OCI-LY7 (cell line): Measurements from ENCODE around the gene CCDC127. TPM values are rescaled to one million over a fixed set of nuclear protein-coding genes. Genes with fewer than 3 reads are reported as not detected.
A peak's percentile ranks its signal among the peaks of the same experiment; 100 is the strongest.
"Not testable (repeated sequence)": the region's sequence is repeated elsewhere in the genome, so short reads cannot be mapped to it uniquely, and the experiment has no call there.

Experiments used
- Bru-seq: library from RNA; stranded (reverse); fragments of 400-500 nt; gene quantifications from one replicate; lab custom pipeline; 2021; lab: Mats Ljungman, UMichigan
- BruChase-seq, 2 experiments: library from RNA; stranded (reverse); fragments of 400-500 nt; gene quantifications; one replicate each; lab custom pipeline; 2021; lab: Mats Ljungman, UMichigan
- BruUV-seq: library from RNA; stranded (reverse); fragments of 400-500 nt; replicated peaks from 2 replicates; lab custom pipeline; 2021; lab: Mats Ljungman, UMichigan
- CTCF ChIA-PET: fragments of 300-600 bp; sonication (Branson Sonifier 250); formaldehyde crosslinking; loops from one replicate; lab custom pipeline; 2022; ENCODE audit warnings: antibody characterized with exemption; ENCODE audit not compliant: unreplicated experiment; lab: Charles Lee
- POLR2A ChIA-PET: fragments of 300-600 bp; sonication (Branson Sonifier 250); formaldehyde crosslinking; loops from one replicate; lab custom pipeline; 2022; ENCODE audit warnings: antibody characterized with exemption; lab: Charles Lee
- DNase-seq: peaks from one replicate; pipeline ENCODE4 v3.0.0-alpha.2; 2015; ENCODE audit warnings: low spot score
- H2AFZ ChIP-seq: fragments of 200-600 bp; sonication (generic), shearing (Covaris generic); 2 replicates; pipeline ENCODE4 v1.6.1; 2014; ENCODE audit warnings: mild to moderate bottlenecking, antibody characterized with exemption, low read length, moderate library complexity
- H3K27ac ChIP-seq: fragments of 200-600 bp; sonication (generic); 2 replicates; pipeline ENCODE4 v1.5.1; 2014; ENCODE audit warnings: mixed run types, low read depth, mild to moderate bottlenecking, moderate library complexity, low read length, inconsistent platforms; ENCODE audit not compliant: poor library complexity, severe bottlenecking
- H3K36me3 ChIP-seq: fragments of 200-600 bp; sonication (generic); 2 replicates; pipeline ENCODE4 v1.6.1; 2014; ENCODE audit warnings: mild to moderate bottlenecking, antibody characterized with exemption, low read length, moderate library complexity, mixed read lengths; ENCODE audit not compliant: insufficient read depth
- H3K4me1 ChIP-seq: fragments of 200-600 bp; sonication (generic); 2 replicates; pipeline ENCODE4 v1.5.1; 2014; ENCODE audit warnings: mild to moderate bottlenecking, low read length; ENCODE audit not compliant: insufficient read depth, poor library complexity, severe bottlenecking
- H3K4me2 ChIP-seq: fragments of 200-600 bp; sonication (generic); 2 replicates; pipeline ENCODE4 v1.6.1; 2014; ENCODE audit warnings: mild to moderate bottlenecking, low read length
- H3K4me3 ChIP-seq: fragments of 200-600 bp; sonication (generic); 2 replicates; pipeline ENCODE4 v1.5.1; 2014; ENCODE audit warnings: mild to moderate bottlenecking, low read depth, low read length; ENCODE audit not compliant: poor library complexity, severe bottlenecking
- H3K79me2 ChIP-seq: fragments of 200-600 bp; sonication (generic); 2 replicates; pipeline ENCODE4 v1.6.1; 2016; ENCODE audit warnings: low read depth, mild to moderate bottlenecking, low read length, moderate library complexity, mixed read lengths; ENCODE audit not compliant: insufficient read depth
- H3K9me2 ChIP-seq: fragments of 200-600 bp; sonication (generic); 2 replicates; pipeline ENCODE4 v1.6.1; 2016; ENCODE audit warnings: mild to moderate bottlenecking, low read length, mixed read lengths; ENCODE audit not compliant: insufficient read depth
- H3K9me3 ChIP-seq: fragments of 200-600 bp; sonication (generic); 2 replicates; pipeline ENCODE4 v1.6.1; 2014; ENCODE audit warnings: mild to moderate bottlenecking, mixed run types, low read length, mixed read lengths
- H4K20me1 ChIP-seq: fragments of 200-600 bp; sonication (generic); 2 replicates; pipeline ENCODE4 v1.6.1; 2014; ENCODE audit warnings: mild to moderate bottlenecking, antibody characterized with exemption, low read length, moderate library complexity, mixed read lengths; ENCODE audit not compliant: insufficient read depth
- CTCF ChIP-seq: fragments of 200-600 bp; sonication (generic); conservative IDR thresholded peaks from 2 replicates; pipeline ENCODE4 v1.5.1; 2014; ENCODE audit warnings: mild to moderate bottlenecking, antibody characterized with exemption, low read length, moderate library complexity, mixed read lengths
- EZH2phosphoT487 ChIP-seq: fragments of 200-600 bp; sonication (generic); IDR thresholded peaks from 2 replicates; pipeline ENCODE4 v1.6.1; 2018; ENCODE audit warnings: low read depth, borderline replicate concordance, mild to moderate bottlenecking, mixed run types, antibody characterized with exemption, low read length, moderate library complexity, mixed read lengths
- intact Hi-C: fragments of 100-400 bp; cut with micrococcal nuclease; formaldehyde crosslinking; loops from one replicate; pipeline ENCODE4 v1.10.0; 2022; ENCODE audit not compliant: unreplicated experiment
- long read RNA-seq: library from polyadenylated mRNA; stranded (forward); transcript quantifications from one replicate; pipeline ENCODE4 v2.0.0, GENCODE V29; 2022
- total RNA-seq, 2 experiments: library from RNA; depleted of rRNA in 1 of 2; stranded (reverse); fragments of >200 nt in 1 of 2; shearing (Covaris generic) in 1 of 2; gene quantifications; 2 replicates each; pipeline ENCODE4 v1.2.3, GENCODE V29; 2014 to 2022

CCDC127 gene, protein sequence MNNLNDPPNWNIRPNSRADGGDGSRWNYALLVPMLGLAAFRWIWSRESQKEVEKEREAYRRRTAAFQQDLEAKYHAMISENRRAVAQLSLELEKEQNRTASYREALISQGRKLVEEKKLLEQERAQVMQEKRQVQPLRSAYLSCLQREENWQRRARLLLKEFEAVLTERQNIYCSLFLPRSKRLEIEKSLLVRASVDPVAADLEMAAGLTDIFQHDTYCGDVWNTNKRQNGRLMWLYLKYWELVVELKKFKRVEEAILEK
- total RNA-seq (2014; rRNA removed; shearing (Covaris generic)) (6.0 and 10.8 TPM in 2 replicates), total RNA-seq (2022) (12.4 and 13.7 TPM in 2 replicates), Bru-seq, nascent RNA (percentile 63 among the genes with signal in this experiment), BruChase-seq, experiment 1, labeled RNA remaining after a 6-hour chase (percentile 66 among the genes with signal in this experiment), BruChase-seq, experiment 2, labeled RNA remaining after a 2-hour chase (percentile 74 among the genes with signal in this experiment)
- long read RNA-seq, full-length matches to known transcripts: 26 of 31 reads
- long read RNA-seq, partial matches to known transcripts: 0 of 31 reads
- long read RNA-seq, other reads (novel, unspliced or antisense): 5 of 31 reads

DNA sequence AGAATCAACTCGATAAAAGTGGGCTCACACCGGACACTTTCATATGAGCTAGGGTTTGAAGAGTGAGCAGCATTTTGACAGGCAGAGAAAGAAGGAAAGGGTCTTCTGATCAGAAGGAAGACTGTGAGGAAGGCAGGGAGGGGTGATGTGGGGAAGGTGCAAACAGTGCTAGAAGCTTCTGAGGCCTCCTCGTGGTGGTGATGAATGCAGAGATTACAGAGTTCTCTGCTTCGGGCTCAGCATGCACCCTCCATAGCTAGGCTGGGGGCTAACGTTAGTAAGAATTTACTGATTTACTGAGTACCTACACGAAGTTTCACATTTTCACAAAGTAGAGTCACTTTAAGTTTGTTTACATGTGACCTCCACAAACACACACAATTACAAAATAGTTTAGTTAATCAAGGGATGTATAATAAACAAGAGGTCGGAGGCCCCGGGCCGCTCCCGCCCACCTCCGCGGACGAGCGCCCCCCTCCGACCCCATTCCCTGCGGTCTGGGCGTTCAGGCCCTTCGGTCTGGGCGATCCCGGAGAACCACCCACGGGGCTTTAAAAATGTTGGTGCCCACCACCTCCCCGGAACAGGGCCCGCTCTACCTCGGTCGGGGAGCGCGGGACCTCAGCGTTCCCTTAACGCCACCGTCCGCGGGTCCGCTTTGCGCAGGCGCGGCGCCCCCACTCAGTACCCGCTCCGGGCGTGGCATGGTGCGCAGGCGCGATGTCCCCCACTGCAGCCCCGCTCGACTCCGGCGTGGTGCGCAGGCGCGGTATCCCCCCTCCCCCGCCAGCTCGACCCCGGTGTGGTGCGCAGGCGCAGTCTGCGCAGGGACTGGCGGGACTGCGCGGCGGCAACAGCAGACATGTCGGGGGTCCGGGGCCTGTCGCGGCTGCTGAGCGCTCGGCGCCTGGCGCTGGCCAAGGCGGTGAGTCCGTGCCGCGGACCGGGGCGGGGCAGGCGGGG lies at the start of gene CCDC127, which contains the start of gene SDHA:
Gene CCDC127, minus strand, starts transcription at position 660 of the 963 bp plus-strand sequence. CDS start 1,304 bp downstream, outside the sequence.
Gene SDHA, plus strand, starts transcription at position 827 of the 963 bp plus-strand sequence. Its CDS starts 36 bp downstream, at position 863.
- H3K9me2 ChIP-seq, H3K9me3 ChIP-seq: not testable (repeated sequence)
- Histone ChIP-seq H3K79me2 (peaks cover 77% of the 10 kb centered on the region), H2AFZ (peak within 1 kb of the TSS; percentile 64; the same call in 1 of the 2 replicates), H3K4me1 (peaks cover 46% of the 10 kb centered on the region), H3K4me2 (peak within 1 kb of the TSS; percentile 89), H3K36me3 (peaks cover 25% of the 10 kb centered on the region), H3K27ac (peak within 1 kb of the TSS; percentile 66), H4K20me1 (peaks cover 23% of the 10 kb centered on the region), H3K4me3 (peak within 1 kb of the TSS; percentile 94)
- TF ChIP-seq CTCF: peak; percentile 77
- ChIA-PET POLR2A (interaction anchor here (0.9 to 2.8 kb wide), 7 partner anchors 8 to 66 kb away, joined by 3 to 21 read pairs (median 4); partner anchors contain the start of genes LRRC14B and PDCD6), CTCF (interaction anchor here (0.5 to 1.0 kb wide), 3 partner anchors 16 to 1326 kb away, joined by 3 to 5 read pairs (median 3); no protein-coding TSS in a partner anchor)
- BruUV-seq: TSS peak; percentile 77
- DNase-seq: peak; percentile 96
- intact Hi-C loops: loop anchor here (1.0 to 5.0 kb wide), 3 partner anchors 16 to 1125 kb away; no protein-coding TSS in a partner anchor

GRCh38 chr5:267716-268115 lies 49.8 kb upstream of the CCDC127 start:
- no peak for DNase-seq
- no peak overlapping the region for H2AFZ ChIP-seq
- intact Hi-C loops: no loop called here
- no peaks in the 10 kb centered on the region for H3K9me2 ChIP-seq
- no peaks in the 10 kb centered on the region for H4K20me1 ChIP-seq
- H3K4me1 ChIP-seq: peaks cover 9% of the 10 kb centered on the region
- ChIA-PET CTCF (no interaction called here), POLR2A (no interaction called here)
- no peak for TF ChIP-seq CTCF
- no peak for TF ChIP-seq EZH2phosphoT487
- H3K36me3 ChIP-seq: peaks cover 27% of the 10 kb centered on the region
- peaks cover 5% of the 10 kb centered on the region; the same call in 1 of the 2 replicates for H3K79me2 ChIP-seq
- no peak overlapping the region for H3K4me3 ChIP-seq
- no peak overlapping the region for H3K4me2 ChIP-seq
- H3K9me3 ChIP-seq: no peaks in the 10 kb centered on the region
- no TSS peak for BruUV-seq
- no peak overlapping the region for H3K27ac ChIP-seq

GRCh38 chr5:266311-267026 lies 48.5 kb upstream of the CCDC127 start:
- POLR2A ChIA-PET, H2AFZ ChIP-seq, intact Hi-C loops, CTCF ChIA-PET, H3K9me2 ChIP-seq, H3K79me2 ChIP-seq, H3K4me2 ChIP-seq, H4K20me1 ChIP-seq, DNase-seq, H3K27ac ChIP-seq, H3K4me1 ChIP-seq, H3K4me3 ChIP-seq, BruUV-seq, H3K9me3 ChIP-seq: not testable (repeated sequence)
- H3K36me3 ChIP-seq: peaks cover 33% of the 10 kb centered on the region
